H1 (cell line): ENCODE data around the gene TERC. TPM values are rescaled to one million over a fixed set of nuclear protein-coding genes. Genes with fewer than 3 reads are reported as not detected.

Experiments
- CTCF ChIA-PET: fragments of 300-600 bp; sonication (Branson Sonifier 250); formaldehyde crosslinking; loops from one replicate; lab custom pipeline; 2021; ENCODE audit not compliant: partially characterized antibody; lab: Charles Lee
- POLR2A ChIA-PET: fragments of 300-600 bp; sonication (Branson Sonifier 250); formaldehyde crosslinking; loops from one replicate; lab custom pipeline; 2021; ENCODE audit warnings: inconsistent platforms; ENCODE audit not compliant: partially characterized antibody; lab: Charles Lee
- DNase-seq, 2 experiments: peaks; one replicate each; pipeline versions ENCODE4 v3.0.0 to v3.0.0-alpha.2; 2010 to 2022; ENCODE audit warnings: low spot score in 2 of 2, low read depth in 1 of 2, mixed read lengths in 1 of 2
- FAIRE-seq: peaks from 2 replicates; lab custom pipeline; 2011; peaks lifted over from hg19 to GRCh38; lab: Jason Lieb, UNC
- H2AFZ ChIP-seq: 2 replicates; pipeline ENCODE4 v1.8.1; 2012; ENCODE audit warnings: low read length, inconsistent platforms
- H2AK5ac ChIP-seq: 2 replicates; pipeline ENCODE4 v1.6.1; 2013; ENCODE audit warnings: low read depth, low read length
- H2BK120ac ChIP-seq: replicated peaks from 2 replicates; pipeline ENCODE3; 2013; ENCODE audit warnings: low read depth, low read length, inconsistent platforms
- H2BK12ac ChIP-seq: 2 replicates; pipeline ENCODE4 v1.6.1; 2013; ENCODE audit warnings: low read depth, low read length
- H2BK15ac ChIP-seq: 2 replicates; pipeline ENCODE4 v1.6.1; 2013; ENCODE audit warnings: low read length
- H2BK20ac ChIP-seq: 2 replicates; pipeline ENCODE4 v1.6.1; 2013; ENCODE audit warnings: low read length
- H2BK5ac ChIP-seq: 2 replicates; pipeline ENCODE4 v1.6.1; 2013; ENCODE audit warnings: low read depth, low read length
- H3K14ac ChIP-seq: 2 replicates; pipeline ENCODE4 v1.6.1; 2013; ENCODE audit warnings: inconsistent platforms; ENCODE audit not compliant: insufficient read length
- H3K18ac ChIP-seq: 2 replicates; pipeline ENCODE4 v1.6.1; 2013; ENCODE audit warnings: low read length; ENCODE audit errors: extremely low read depth
- H3K23ac ChIP-seq: 2 replicates; pipeline ENCODE4 v1.6.1; 2013; ENCODE audit warnings: inconsistent platforms; ENCODE audit not compliant: insufficient read length
- H3K23me2 ChIP-seq: 2 replicates; pipeline ENCODE4 v1.6.1; 2013; ENCODE audit warnings: low read depth, low read length
- H3K27ac ChIP-seq: 2 replicates; pipeline ENCODE4 v1.6.1; 2011; ENCODE audit warnings: low read depth, low read length, inconsistent platforms
- H3K27me3 ChIP-seq, 4 experiments: replicated peaks in 1 of 4; 1 replicate in 1 of 4; 2 replicates in 3 of 4; pipeline versions ENCODE4 v1.6.1 to v1.8.1; 2011 to 2013; ENCODE audit warnings: low read length in 3 of 4, mild to moderate bottlenecking in 3 of 4, inconsistent platforms in 2 of 4, mixed read lengths in 2 of 4, moderate library complexity in 1 of 4; ENCODE audit not compliant: control insufficient read depth in 3 of 4, insufficient read depth in 3 of 4; ENCODE audit errors: extremely low read depth in 1 of 4
- H3K36me3 ChIP-seq, 4 experiments: 2 replicates each; pipeline versions ENCODE4 v1.6.1 to v1.8.1; 2011 to 2013; ENCODE audit warnings: mild to moderate bottlenecking in 4 of 4, low read length in 3 of 4, moderate library complexity in 2 of 4, control low read depth in 1 of 4, inconsistent platforms in 1 of 4; ENCODE audit not compliant: insufficient read depth in 4 of 4, control insufficient read depth in 2 of 4
- H3K4ac ChIP-seq: replicated peaks from 2 replicates; pipeline ENCODE3; 2013; ENCODE audit warnings: low read length, low read depth, mixed read lengths, inconsistent platforms; ENCODE audit not compliant: insufficient read length
- H3K4me1 ChIP-seq, 4 experiments: replicated peaks in 1 of 4; 1 replicate in 1 of 4; 2 replicates in 3 of 4; pipeline versions ENCODE4 v1.6.1 to v1.8.1; 2011 to 2013; ENCODE audit warnings: low read length in 3 of 4, inconsistent platforms in 2 of 4, mixed read lengths in 1 of 4; ENCODE audit not compliant: insufficient read depth in 4 of 4, control insufficient read depth in 3 of 4
- H3K4me2 ChIP-seq, 2 experiments: 2 replicates each; pipeline versions ENCODE4 v1.6.1 to v1.8.1; 2011 to 2013; ENCODE audit warnings: low read depth in 2 of 2, low read length in 2 of 2, control low read depth in 1 of 2, inconsistent platforms in 1 of 2, mild to moderate bottlenecking in 1 of 2; ENCODE audit not compliant: insufficient read depth in 1 of 2
- H3K4me3 ChIP-seq, 4 experiments: fragments of 200-600, 300-600 bp in 1 of 4; sonication (generic), shearing (Covaris generic), sonication (Bioruptor Twin) in 1 of 4; 2 replicates each; pipeline versions ENCODE4 v1.5.1 to v1.8.1; 2011 to 2016; ENCODE audit warnings: low read length in 4 of 4, low read depth in 3 of 4, control low read depth in 2 of 4, inconsistent platforms in 2 of 4, mild to moderate bottlenecking in 2 of 4, mixed read lengths in 1 of 4, moderate library complexity in 1 of 4; ENCODE audit not compliant: insufficient read depth in 2 of 4; ENCODE audit errors: extremely low read depth in 1 of 4
- H3K56ac ChIP-seq: replicated peaks from 2 replicates; pipeline ENCODE3; 2013; ENCODE audit warnings: low read depth, mild to moderate bottlenecking, mixed read lengths, low read length, inconsistent platforms; ENCODE audit not compliant: insufficient read length
- H3K79me1 ChIP-seq: 2 replicates; pipeline ENCODE4 v1.6.1; 2013; ENCODE audit warnings: low read depth, low read length, control low read depth
- H3K79me2 ChIP-seq, 2 experiments: 2 replicates each; pipeline versions ENCODE4 v1.6.1 to v1.8.1; 2012 to 2013; ENCODE audit warnings: low read length in 2 of 2, mild to moderate bottlenecking in 2 of 2, inconsistent platforms in 1 of 2; ENCODE audit not compliant: insufficient read depth in 2 of 2, control insufficient read depth in 1 of 2
- H3K9ac ChIP-seq, 4 experiments: replicated peaks in 1 of 4; 1 replicate in 1 of 4; 2 replicates in 3 of 4; pipeline versions ENCODE4 v1.6.1 to v1.8.1; 2011 to 2013; ENCODE audit warnings: low read depth in 3 of 4, low read length in 3 of 4, control low read depth in 2 of 4, mild to moderate bottlenecking in 2 of 4, moderate library complexity in 2 of 4, inconsistent platforms in 1 of 4; ENCODE audit errors: extremely low read depth in 1 of 4
- H3K9me3 ChIP-seq, 2 experiments: 2 replicates each; pipeline versions ENCODE4 v1.6.1 to v1.8.1; 2012 to 2013; ENCODE audit warnings: mild to moderate bottlenecking in 2 of 2, moderate library complexity in 2 of 2, control low read depth in 1 of 2, inconsistent platforms in 1 of 2, low read depth in 1 of 2, low read length in 1 of 2, mixed read lengths in 1 of 2; ENCODE audit not compliant: insufficient read depth in 2 of 2
- H4K20me1 ChIP-seq, 2 experiments: replicated peaks in 1 of 2; 2 replicates each; pipeline versions ENCODE3 to v1.8.1; 2011 to 2013; ENCODE audit warnings: inconsistent platforms in 2 of 2, low read length in 2 of 2, mild to moderate bottlenecking in 1 of 2; ENCODE audit not compliant: insufficient read depth in 2 of 2, control insufficient read depth in 1 of 2
- H4K5ac ChIP-seq: 2 replicates; pipeline ENCODE4 v1.6.1; 2013; ENCODE audit warnings: low read length, low read depth, mixed read lengths, inconsistent platforms; ENCODE audit not compliant: insufficient read length
- H4K8ac ChIP-seq: 2 replicates; pipeline ENCODE4 v1.8.0; 2013; ENCODE audit warnings: mild to moderate bottlenecking, moderate library complexity, low read length, inconsistent platforms; ENCODE audit not compliant: insufficient read depth; ENCODE audit errors: extremely low read depth
- H4K91ac ChIP-seq: replicated peaks from 2 replicates; pipeline ENCODE3; 2013; ENCODE audit warnings: low read length, mixed read lengths, inconsistent platforms; ENCODE audit not compliant: insufficient read length
- BACH1 ChIP-seq: IDR thresholded peaks from 2 replicates; pipeline ENCODE4 v1.6.1; 2012; ENCODE audit warnings: low read length, improper control_type of control experiment
- CBX5 ChIP-seq: fragments of 300-800, 300-1000 bp; sonication (generic); IDR thresholded peaks from 2 replicates; pipeline ENCODE4 v1.7.1; 2016; ENCODE audit warnings: antibody characterized with exemption, low read length, low read depth
- CHD2 ChIP-seq: IDR thresholded peaks from 2 replicates; pipeline ENCODE4 v1.6.1; 2012; ENCODE audit warnings: low read length, improper control_type of control experiment
- CTBP2 ChIP-seq: IDR thresholded peaks from 2 replicates; pipeline ENCODE4 v1.7.0; 2011; ENCODE audit warnings: borderline replicate concordance, mild to moderate bottlenecking, moderate library complexity, mixed read lengths, low read length; ENCODE audit not compliant: insufficient read depth, insufficient read length
- GABPA ChIP-seq: IDR thresholded peaks from 2 replicates; pipeline ENCODE4 v1.6.1; 2011; ENCODE audit warnings: mild to moderate bottlenecking, low read length, moderate library complexity, borderline replicate concordance; ENCODE audit not compliant: insufficient read depth
- JUN ChIP-seq: IDR thresholded peaks from 2 replicates; pipeline ENCODE4 v1.6.1; 2011; ENCODE audit warnings: low read depth, mild to moderate bottlenecking, improper control_type of control experiment, low read length
- KDM4A ChIP-seq: IDR thresholded peaks from one replicate; pipeline ENCODE4 v1.7.1; 2012; ENCODE audit warnings: low read depth, mild to moderate bottlenecking, moderate library complexity, low read length, inconsistent platforms; ENCODE audit not compliant: severe bottlenecking
- KDM5A ChIP-seq: fragments of 200-600 bp; IDR thresholded peaks from 2 replicates; pipeline ENCODE4 v1.7.1; 2012; ENCODE audit warnings: mild to moderate bottlenecking, low read length, inconsistent platforms, mixed read lengths
- POLR2A ChIP-seq, 2 experiments: IDR thresholded peaks; 1 replicate in 1 of 2; 2 replicates in 1 of 2; pipeline ENCODE4 v1.6.1; 2011; ENCODE audit warnings: low read depth in 2 of 2, low read length in 2 of 2, mild to moderate bottlenecking in 2 of 2; ENCODE audit errors: control extremely low read depth in 1 of 2
- RBBP5 ChIP-seq: IDR thresholded peaks from 2 replicates; pipeline ENCODE4 v1.7.1; 2012; ENCODE audit warnings: low read depth, mild to moderate bottlenecking, inconsistent platforms, low read length, moderate library complexity, borderline replicate concordance
- SP4 ChIP-seq: IDR thresholded peaks from 2 replicates; pipeline ENCODE4 v1.6.1; 2012; ENCODE audit warnings: low read length, inconsistent platforms
- TAF7 ChIP-seq: optimal IDR thresholded peaks from 2 replicates; pipeline ENCODE3; 2011; ENCODE audit warnings: low read depth, mild to moderate bottlenecking, inconsistent platforms, low read length, moderate library complexity, borderline replicate concordance
- TCF12 ChIP-seq: IDR thresholded peaks from 2 replicates; pipeline ENCODE4 v1.6.1; 2011; ENCODE audit warnings: low read depth, mild to moderate bottlenecking, low read length
- WGBS, 2 experiments: shearing (Covaris generic) in 1 of 2; methylation state at CpG; one replicate each; pipeline versions ENCODE4 v1.1.6 to v1.1.7; 2013 to 2015; ENCODE audit warnings: low lambda C conversion rate in 2 of 2, mixed read lengths in 2 of 2, inconsistent platforms in 1 of 2, low coverage in 1 of 2, missing lambda C conversion rate in 1 of 2; ENCODE audit not compliant: insufficient replicate concordance in 2 of 2, insufficient coverage in 1 of 2, insufficient read length in 1 of 2; ENCODE audit errors: extremely low coverage in 1 of 2, missing lambda C conversion rate in 1 of 2; 5-methylcytosine and 5-hydroxymethylcytosine counted together
- polyA plus RNA-seq, 7 experiments: library from polyadenylated mRNA; depleted of rRNA in 3 of 7; stranded (reverse) in 5 of 7; unstranded in 2 of 7; fragments of >200 nt in 5 of 7; fragments of 200-250 nt in 2 of 7; gene quantifications; 1 replicate in 5 of 7; 2 replicates in 1 of 7; 4 replicates in 1 of 7; pipeline versions ENCODE4 v1.2.1 to v1.2.3, GENCODE V29; 2011 to 2013; ENCODE audit warnings: missing spikeins in 2 of 7, mixed read lengths in 2 of 7
- total RNA-seq: library from RNA; stranded (reverse); fragmentation: NEBNext Ultra II Directional; extraction: Animal tissue kit (Norgen Biotek cat#: 25700); gene quantifications from 2 replicates; pipeline ENCODE4 v1.2.1, GENCODE V29; 2021

Gene TERC
- total and polyA plus RNA-seq, 2 of the 8 experiments (the other 6 are each of a cell fraction or from before 2014, with no cell fraction given) = 2.3 to 17.0 TPM

DNA sequence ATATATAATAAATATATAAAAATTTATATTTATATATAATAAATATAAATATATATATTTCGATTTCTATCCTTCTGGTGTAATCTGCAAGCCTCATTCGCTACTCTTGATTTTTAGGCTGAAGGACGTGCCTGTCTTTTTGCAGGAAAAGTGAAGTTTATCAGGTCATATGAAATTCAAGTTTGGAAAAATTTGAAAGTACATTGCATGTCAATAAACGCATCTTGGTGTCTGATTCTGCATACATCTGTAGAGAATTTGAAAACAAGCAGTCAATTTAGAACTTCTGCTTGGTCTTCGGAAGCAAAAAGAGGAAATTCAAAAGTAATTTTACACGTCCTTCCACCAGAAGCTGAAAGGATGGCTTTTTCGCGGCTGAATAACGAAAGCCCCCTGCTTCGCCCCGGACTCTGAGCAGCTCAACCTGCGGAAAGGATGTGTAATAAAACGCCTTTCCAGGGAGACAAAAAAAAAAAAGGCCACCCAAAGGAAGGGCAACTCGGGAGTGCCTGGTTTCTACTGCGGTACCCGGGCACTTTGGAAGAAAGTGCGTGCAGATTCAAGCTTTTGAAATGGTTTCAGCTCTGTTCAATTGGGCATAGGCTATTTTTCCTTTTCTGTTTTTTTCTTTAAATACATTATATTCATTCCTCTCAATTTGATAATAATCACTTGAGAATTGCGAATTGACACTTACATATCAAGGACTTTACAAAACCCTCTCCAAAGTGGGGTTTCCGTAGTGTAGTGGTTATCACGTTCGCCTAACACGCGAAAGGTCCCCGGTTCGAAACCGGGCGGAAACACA is 6.8 kb upstream of the TERC start:
- Histone ChIP-seq H3K27ac (no peak overlapping the region), H3K4ac (no peak overlapping the region), H2BK20ac (no peak overlapping the region), H2BK12ac (no peak overlapping the region), H3K79me2 (peaks cover 0 to 30% of the 10 kb centered on the region in 2 experiments; a peak in 3 of 4 replicates), H2AK5ac (no peak overlapping the region), H4K8ac (no peak overlapping the region), H2BK120ac (no peak overlapping the region), H3K36me3 (peaks cover 0 to 18% (median 0%) of the 10 kb centered on the region in 4 experiments; a peak in 2 of 8 replicates), H3K27me3 (no peaks in the 10 kb centered on the region), H3K23me2 (no peaks in the 10 kb centered on the region), H3K9me3 (no peaks in the 10 kb centered on the region), H3K4me3 (peak overlapping the region; percentile 44 to 91 (median 91)), H3K56ac (no peak overlapping the region), H3K14ac (no peak overlapping the region), H4K91ac (no peak overlapping the region), H3K23ac (no peak overlapping the region), H3K4me2 (peak overlapping the region; percentile 21 to 74), H3K79me1 (no peaks in the 10 kb centered on the region; the same call in 1 of the 2 replicates), H4K5ac (no peak overlapping the region), H2BK5ac (no peak overlapping the region), H3K9ac (peak overlapping the region; percentile 34 to 82 (median 48); a peak in 6 of 7 replicates), H2AFZ (peak overlapping the region; percentile 98), H3K4me1 (peaks cover 0 to 3% (median 1%) of the 10 kb centered on the region in 4 experiments; a peak in 1 of 7 replicates), H2BK15ac (no peak overlapping the region), H4K20me1 (peaks cover 0 to 2% of the 10 kb centered on the region in 2 experiments), H3K18ac (peak overlapping the region; percentile 75; the same call in 1 of the 2 replicates)
- ChIA-PET CTCF (no interaction called here), POLR2A (interaction anchor here (0.8 to 3.5 kb wide), 5 partner anchors 9 to 586 kb away, joined by 3 to 30 read pairs (median 4); partner anchors contain the start of genes LRRC34, LRRIQ4, SKIL and TERC)
- WGBS, 2 experiments = 1% methylated on average over 27 of the region's 27 CpGs; no CpG with 5 or more reads in 1 of the 2 experiments
- FAIRE-seq (no peak), DNase-seq (peak in 1 of 2 experiments; percentile 71)
- no peak for TF ChIP-seq SP4
- no peak for TF ChIP-seq CHD2
- TF ChIP-seq TCF12 = no peak
- TF ChIP-seq KDM5A = no peak
- no peak for TF ChIP-seq CTBP2
- TF ChIP-seq CBX5 = no peak
- TF ChIP-seq RBBP5 = peak; percentile 94
- TF ChIP-seq KDM4A = no peak
- peak; percentile 30 for TF ChIP-seq TAF7
- no peak for TF ChIP-seq POLR2A (IDR thresholded peaks at IDR 0.05; ENCODE audit: control extremely low read depth in 1 of 2, low read depth in 2 of 2, low read length in 2 of 2)
- TF ChIP-seq GABPA = no peak
- no peak for TF ChIP-seq JUN
- no peak for TF ChIP-seq BACH1
